ENCODE results near the gene LANCL2.
A peak's percentile ranks its signal among the peaks of the same experiment; 100 is the strongest.
"Not testable (repeated sequence)": the region's sequence is repeated elsewhere in the genome, so short reads cannot be mapped to it uniquely, and the experiment has no call there.

LANCL2 gene

GRCh38 chr7:55349121-55349520 lies 16.0 kb upstream of the LANCL2 start:
- Mint-ChIP-seq H3K4me1 (no peaks in the 10 kb centered on the region), H3K4me3 (no peak overlapping the region), H3K9me3 (no peaks in the 10 kb centered on the region), H3K27ac (no peak overlapping the region), H3K27me3 (peaks cover 32% of the 10 kb centered on the region)
- no peak for DNase-seq
- no peak for ATAC-seq

GRCh38 chr7:55350281-55350680 lies 14.9 kb upstream of the LANCL2 start:
- Mint-ChIP-seq H3K27ac (no peak overlapping the region), H3K4me1 (no peaks in the 10 kb centered on the region)
- ATAC-seq, result no peak

GRCh38 chr7:55351263-55351662 lies 13.9 kb upstream of the LANCL2 start:
- peaks cover 23% of the 10 kb centered on the region for H3K27me3 Mint-ChIP-seq
- H3K9me3 Mint-ChIP-seq, result no peaks in the 10 kb centered on the region
- H3K4me3 Mint-ChIP-seq, result no peak overlapping the region
- no peak for ATAC-seq
- no peak for DNase-seq
- H3K4me1 Mint-ChIP-seq, result no peaks in the 10 kb centered on the region
- H3K27ac Mint-ChIP-seq, result no peak overlapping the region

More at GRCh38 chr7:55350281-55350680, 14.9 kb upstream of the LANCL2 start:
- no peak for DNase-seq
- Mint-ChIP-seq H3K27me3 (peaks cover 32% of the 10 kb centered on the region), H3K4me3 (no peak overlapping the region), H3K9me3 (no peaks in the 10 kb centered on the region)

GRCh38 chr7:55352947-55353273 lies 12.2 kb upstream of the LANCL2 start:
- H3K27me3 Mint-ChIP-seq, result peaks cover 22% of the 10 kb centered on the region
- H3K4me3 Mint-ChIP-seq, DNase-seq, H3K4me1 Mint-ChIP-seq, H3K9me3 Mint-ChIP-seq, H3K27ac Mint-ChIP-seq, ATAC-seq: not testable (repeated sequence)

GRCh38 chr7:55360486-55360885 lies 4.7 kb upstream of the LANCL2 start:
- peak overlapping the region in 1 of 2 donors; percentile 34 for H3K27ac Mint-ChIP-seq
- ATAC-seq, result no peak

GRCh38 chr7:55361560-55361959 lies 3.6 kb upstream of the LANCL2 start:
- no peak for ATAC-seq
- peaks cover 17% of the 10 kb centered on the region for H3K27me3 Mint-ChIP-seq
- DNase-seq, result no peak
- H3K4me1 Mint-ChIP-seq, result peaks cover 13% of the 10 kb centered on the region
- peak overlapping the region in 1 of 2 donors; percentile 72 for H3K27ac Mint-ChIP-seq
- H3K4me3 Mint-ChIP-seq, result no peak overlapping the region
- H3K9me3 Mint-ChIP-seq, result no peaks in the 10 kb centered on the region

More at GRCh38 chr7:55360486-55360885, 4.7 kb upstream of the LANCL2 start:
- Mint-ChIP-seq H3K4me1 (peaks cover 13% of the 10 kb centered on the region), H3K27me3 (peaks cover 17% of the 10 kb centered on the region), H3K9me3 (no peaks in the 10 kb centered on the region), H3K4me3 (no peak overlapping the region)
- DNase-seq, result no peak

- Mint-ChIP-seq H3K4me3 (no peak overlapping the region), H3K4me1 (peaks cover 13% of the 10 kb centered on the region), H3K9me3 (no peaks in the 10 kb centered on the region), H3K27ac (no peak overlapping the region), H3K27me3 (peaks cover 17% of the 10 kb centered on the region)
- DNase-seq (no peak), ATAC-seq (no peak)
These were observed 2.2 kb upstream of the LANCL2 start for GRCh38 chr7:55362927-55363326.

- ATAC-seq, result no peak
- no peak overlapping the region for H3K4me3 Mint-ChIP-seq
- no peak overlapping the region for H3K27ac Mint-ChIP-seq
- peaks cover 14% of the 10 kb centered on the region for H3K27me3 Mint-ChIP-seq
- peaks cover 0 to 6% of the 10 kb centered on the region in 2 donors for H3K9me3 Mint-ChIP-seq
- peaks cover 13% of the 10 kb centered on the region for H3K4me1 Mint-ChIP-seq
- no peak for DNase-seq
These were observed 1.6 kb upstream of the LANCL2 start for GRCh38 chr7:55363386-55364170.

GRCh38 chr7:55365675-55366460 lies 731 bp downstream of the LANCL2 start:
- Mint-ChIP-seq H3K27me3 (no peaks in the 10 kb centered on the region), H3K4me1 (peaks cover 19% of the 10 kb centered on the region), H3K9me3 (peaks cover 0 to 8% of the 10 kb centered on the region in 2 donors), H3K27ac (peak overlapping the region; percentile 96 to 99), H3K4me3 (peak overlapping the region; percentile 91 to 96)
- DNase-seq (peak; percentile 97), ATAC-seq (peak; percentile 90)

GRCh38 chr7:55366461-55367070 lies 1.4 kb downstream of the LANCL2 start:
- peaks cover 0 to 8% of the 10 kb centered on the region in 2 donors for H3K9me3 Mint-ChIP-seq
- H3K4me3 Mint-ChIP-seq, result peak overlapping the region; percentile 91 to 96
- DNase-seq, result peak; percentile 7 to 35

GRCh38 chr7:55367283-55367840 lies 2.2 kb downstream of the LANCL2 start:
- H3K27me3 Mint-ChIP-seq, result no peaks in the 10 kb centered on the region
- DNase-seq (no peak), ATAC-seq (no peak)
- peaks cover 0 to 8% of the 10 kb centered on the region in 2 donors for H3K9me3 Mint-ChIP-seq
- H3K4me1 Mint-ChIP-seq, result peaks cover 19% of the 10 kb centered on the region
- peak overlapping the region; percentile 91 to 96 for H3K4me3 Mint-ChIP-seq
- H3K27ac Mint-ChIP-seq, result peak overlapping the region in 1 of 2 donors; percentile 96

More at GRCh38 chr7:55366461-55367070, 1.4 kb downstream of the LANCL2 start:
- peaks cover 19% of the 10 kb centered on the region for H3K4me1 Mint-ChIP-seq
- peak overlapping the region; percentile 96 to 99 for H3K27ac Mint-ChIP-seq
- peak; percentile 21 for ATAC-seq
- no peaks in the 10 kb centered on the region for H3K27me3 Mint-ChIP-seq

- no peak overlapping the region for H3K4me3 Mint-ChIP-seq
- no peak overlapping the region for H3K27ac Mint-ChIP-seq
- H3K27me3 Mint-ChIP-seq, result no peaks in the 10 kb centered on the region
- DNase-seq (no peak), ATAC-seq (no peak)
- H3K9me3 Mint-ChIP-seq, result peaks cover 0 to 8% of the 10 kb centered on the region in 2 donors
- peaks cover 10% of the 10 kb centered on the region for H3K4me1 Mint-ChIP-seq
These were observed 4.6 kb downstream of the LANCL2 start for GRCh38 chr7:55369427-55370400.

- no peak overlapping the region for H3K27ac Mint-ChIP-seq
- DNase-seq (no peak), ATAC-seq (no peak)
- peaks cover 5% of the 10 kb centered on the region for H3K4me1 Mint-ChIP-seq
- no peak overlapping the region for H3K4me3 Mint-ChIP-seq
- no peaks in the 10 kb centered on the region for H3K27me3 Mint-ChIP-seq
- H3K9me3 Mint-ChIP-seq, result no peaks in the 10 kb centered on the region
These were observed 9.1 kb downstream of the LANCL2 start for GRCh38 chr7:55374213-55374612.

GRCh38 chr7:55375237-55375636 lies 10.1 kb downstream of the LANCL2 start:
- Mint-ChIP-seq H3K27me3 (no peaks in the 10 kb centered on the region), H3K27ac (no peak overlapping the region), H3K4me3 (no peak overlapping the region), H3K4me1 (peaks cover 5% of the 10 kb centered on the region), H3K9me3 (no peaks in the 10 kb centered on the region)
- ATAC-seq (no peak), DNase-seq (no peak)

Measured in stimulated activated naive CD8-positive, alpha-beta T cell treated with anti-CD3 and anti-CD28 coated beads, Interleukin-15, amount 100 ng/mL, for 72 hours (primary cell).